WERI-Rb-1 (cell line): Measurements from ENCODE around the gene ERBB3.
A peak's percentile ranks its signal among the peaks of the same experiment; 100 is the strongest.

Experiments
- DNase-seq: peaks from one replicate; pipeline ENCODE4 v3.0.0-alpha.2; 2020
- H3K27ac ChIP-seq: fragments of 250-450 bp; sonication (Bioruptor Pico); 2 replicates; pipeline ENCODE4 v1.5.1; 2020; ENCODE audit warnings: mild to moderate bottlenecking, moderate library complexity
- H3K27me3 ChIP-seq: fragments of 250-450 bp; sonication (Bioruptor Pico); 2 replicates; pipeline ENCODE4 v1.5.1; 2021; ENCODE audit warnings: mild to moderate bottlenecking, low read depth, moderate library complexity; ENCODE audit not compliant: insufficient read depth, severe bottlenecking
- H3K36me3 ChIP-seq: fragments of 250-450 bp; sonication (Bioruptor Pico); 2 replicates; pipeline ENCODE4 v1.5.1; 2020; ENCODE audit warnings: mild to moderate bottlenecking, moderate library complexity
- H3K4me3 ChIP-seq: 2 replicates; pipeline ENCODE4 v1.5.1; 2011; ENCODE audit warnings: low read depth, mild to moderate bottlenecking, control low read depth, low read length
- H3K9me3 ChIP-seq: fragments of 250-450 bp; sonication (Bioruptor Pico); 2 replicates; pipeline ENCODE4 v1.5.1; 2021; ENCODE audit warnings: mild to moderate bottlenecking, moderate library complexity; ENCODE audit not compliant: severe bottlenecking
- CTCF ChIP-seq: IDR thresholded peaks from 2 replicates; pipeline ENCODE4 v1.5.1; 2011; ENCODE audit warnings: low read depth, mild to moderate bottlenecking, control low read depth, inconsistent platforms, low read length

Gene ERBB3

GRCh38 chr12:56079723-56080555 lies at the start of gene ERBB3:
Gene ERBB3, plus strand, starts transcription at chr12:56080165. Its CDS starts 136 bp downstream, at chr12:56080301.
- no peaks in the 10 kb centered on the region for H3K36me3 ChIP-seq
- peak within 1 kb of the TSS; percentile 48 for H3K4me3 ChIP-seq
- H3K27me3 ChIP-seq = no peaks in the 10 kb centered on the region
- peak within 1 kb of the TSS; percentile 90 for H3K27ac ChIP-seq
- TF ChIP-seq CTCF = no peak
- DNase-seq = peak; percentile 63
- no peaks in the 10 kb centered on the region for H3K9me3 ChIP-seq

- TF ChIP-seq CTCF = no peak
- no peak overlapping the region for H3K4me3 ChIP-seq
- no peaks in the 10 kb centered on the region for H3K9me3 ChIP-seq
- no peaks in the 10 kb centered on the region for H3K27me3 ChIP-seq
- DNase-seq = no peak
- H3K27ac ChIP-seq = no peak overlapping the region
- H3K36me3 ChIP-seq = peaks cover 46% of the 10 kb centered on the region
These were observed 48.0 kb upstream of the ERBB3 start for GRCh38 chr12:56031987-56032386.

- H3K4me3 ChIP-seq = no peak overlapping the region
- no peak for DNase-seq
- H3K27ac ChIP-seq = no peak overlapping the region
- no peaks in the 10 kb centered on the region for H3K27me3 ChIP-seq
- H3K36me3 ChIP-seq = peaks cover 32% of the 10 kb centered on the region
- no peak for TF ChIP-seq CTCF
- no peaks in the 10 kb centered on the region for H3K9me3 ChIP-seq
These were observed 45.2 kb upstream of the ERBB3 start for GRCh38 chr12:56034586-56035332.

- peaks cover 33% of the 10 kb centered on the region for H3K36me3 ChIP-seq
- no peak overlapping the region for H3K4me3 ChIP-seq
- no peak for TF ChIP-seq CTCF
- H3K27ac ChIP-seq = no peak overlapping the region
- H3K9me3 ChIP-seq = no peaks in the 10 kb centered on the region
- DNase-seq = no peak
- no peaks in the 10 kb centered on the region for H3K27me3 ChIP-seq
These were observed 42.8 kb upstream of the ERBB3 start for GRCh38 chr12:56037161-56037560.

GRCh38 chr12:56038022-56038655 lies 41.8 kb upstream of the ERBB3 start:
- no peaks in the 10 kb centered on the region for H3K27me3 ChIP-seq
- DNase-seq = no peak
- no peak overlapping the region for H3K4me3 ChIP-seq
- H3K9me3 ChIP-seq = no peaks in the 10 kb centered on the region
- no peak overlapping the region for H3K27ac ChIP-seq
- H3K36me3 ChIP-seq = peaks cover 34% of the 10 kb centered on the region
- no peak for TF ChIP-seq CTCF
